MV-4-11 (cell line): Measurements from ENCODE around the gene GALNTL6.

ENCODE experiments used
- DNase-seq: peaks from one replicate; lab custom pipeline; 2025; lab: John Stamatoyannopoulos, UW

Gene GALNTL6

GRCh38 chr4:172989984-172990820 lies 1177.0 kb downstream of the GALNTL6 start:
- no peak for DNase-seq

GRCh38 chr4:172992648-172993378 lies 1179.6 kb downstream of the GALNTL6 start:
- DNase-seq: no peak

- DNase-seq: no peak
These were observed 1182.0 kb downstream of the GALNTL6 start for GRCh38 chr4:172995161-172995560.

GRCh38 chr4:172995704-172996103 lies 1182.5 kb downstream of the GALNTL6 start:
- DNase-seq: no peak

- no peak for DNase-seq
These were observed 1183.5 kb downstream of the GALNTL6 start for GRCh38 chr4:172996571-172997216.

- peak; percentile 19 for DNase-seq
These were observed 1184.0 kb downstream of the GALNTL6 start for GRCh38 chr4:172997217-172997609.

- no peak for DNase-seq
These were observed 1184.7 kb downstream of the GALNTL6 start for GRCh38 chr4:172997856-172998255.

GRCh38 chr4:172998527-172999469 lies 1185.6 kb downstream of the GALNTL6 start:
- DNase-seq: peak; percentile 62

- DNase-seq: no peak
These were observed 1188.4 kb downstream of the GALNTL6 start for GRCh38 chr4:173001571-173001970.

- peak; percentile 74 for DNase-seq
These were observed 1189.8 kb downstream of the GALNTL6 start for GRCh38 chr4:173002830-173003561.

- DNase-seq: no peak
These were observed 1192.9 kb downstream of the GALNTL6 start for GRCh38 chr4:173005912-173006633.

- peak; percentile 10 for DNase-seq
These were observed 1195.2 kb downstream of the GALNTL6 start for GRCh38 chr4:173008436-173008835.

GRCh38 chr4:173009129-173009823 lies 1196.1 kb downstream of the GALNTL6 start:
- DNase-seq: no peak

- no peak for DNase-seq
These were observed 1199.4 kb downstream of the GALNTL6 start for GRCh38 chr4:173012608-173013007.

GRCh38 chr4:173013232-173013930 lies 1200.2 kb downstream of the GALNTL6 start:
- DNase-seq: peak; percentile 48

- DNase-seq: peak; percentile 55
These were observed 1200.9 kb downstream of the GALNTL6 start for GRCh38 chr4:173014113-173014558.

GRCh38 chr4:173014836-173015235 lies 1201.6 kb downstream of the GALNTL6 start:
- DNase-seq: no peak

GRCh38 chr4:173017802-173018201 lies 1204.6 kb downstream of the GALNTL6 start:
- no peak for DNase-seq

- no peak for DNase-seq
These were observed 1205.2 kb downstream of the GALNTL6 start for GRCh38 chr4:173018446-173018845.
